GM12878 (cell line): ENCODE measurements around the gene YBX1. TPM values are rescaled to one million over a fixed set of nuclear protein-coding genes. Genes with fewer than 3 reads are reported as not detected.

Experiments used
- ATAC-seq: fragments of 200-7000 bp; cut with Tn5 transposase; 3 replicates; pipeline ENCODE4 v1.9.1; 2020; ENCODE audit warnings: mild to moderate bottlenecking, moderate library complexity
- BruUV-seq: library from RNA; stranded (reverse); fragments of 400-500 nt; replicated peaks from 2 replicates; lab custom pipeline; 2021; lab: Mats Ljungman, UMichigan
- CTCF ChIA-PET: fragments of 300-600 bp; sonication (Branson Sonifier 250); formaldehyde crosslinking; extraction: SDS; loops from one replicate; lab custom pipeline; 2021; ENCODE audit warnings: inconsistent platforms; lab: Yijun Ruan, JAX
- POLR2A ChIA-PET: fragments of 350-600 bp; formaldehyde crosslinking; extraction: SDS; loops from one replicate; lab custom pipeline; 2021; ENCODE audit warnings: inconsistent platforms; lab: Charles Lee
- RAD21 ChIA-PET: fragments of 300-600 bp; sonication (Branson Sonifier 250); formaldehyde crosslinking; loops from one replicate; lab custom pipeline; 2023; ENCODE audit warnings: antibody characterized with exemption; ENCODE audit not compliant: unreplicated experiment; lab: Charles Lee
- SMC1A ChIA-PET: fragments of 300-600 bp; sonication (Branson Sonifier 250); formaldehyde crosslinking; loops from one replicate; lab custom pipeline; 2023; ENCODE audit not compliant: unreplicated experiment, uncharacterized antibody; lab: Charles Lee
- DNase-seq: peaks from one replicate; pipeline ENCODE4 v3.0.0-alpha.2; 2011; ENCODE audit warnings: low read depth, low spot score
- FAIRE-seq: peaks from 3 replicates; lab custom pipeline; 2011; peaks lifted over from hg19 to GRCh38; lab: Jason Lieb, UNC
- H2AFZ ChIP-seq: 2 replicates; pipeline ENCODE4 v1.6.0; 2011; ENCODE audit warnings: low read depth, low read length, control low read depth; ENCODE audit not compliant: control insufficient read depth
- H3K27ac ChIP-seq: 2 replicates; pipeline ENCODE4 v1.5.1; 2011; ENCODE audit warnings: control low read depth; ENCODE audit not compliant: control insufficient read depth, insufficient read depth
- H3K27me3 ChIP-seq, 2 experiments: replicated peaks in 1 of 2; 2 replicates each; pipeline versions ENCODE4 v1.6.0 to v1.6.1; 2011; ENCODE audit warnings: low read length in 1 of 2; ENCODE audit not compliant: control insufficient read depth in 2 of 2, insufficient read depth in 2 of 2
- H3K36me3 ChIP-seq, 2 experiments: 2 replicates each; pipeline ENCODE4 v1.5.1; 2011; ENCODE audit warnings: low read length in 1 of 2; ENCODE audit not compliant: control insufficient read depth in 2 of 2, insufficient read depth in 2 of 2
- H3K4me1 ChIP-seq: 2 replicates; pipeline ENCODE4 v1.6.1; 2011; ENCODE audit warnings: mild to moderate bottlenecking, low read length, moderate library complexity, mixed read lengths; ENCODE audit not compliant: control insufficient read depth, insufficient read depth
- H3K4me2 ChIP-seq: 2 replicates; pipeline ENCODE4 v1.6.0; 2011; ENCODE audit warnings: control low read depth; ENCODE audit not compliant: control insufficient read depth, insufficient read depth
- H3K4me3 ChIP-seq: fragments of 200-600 bp; sonication (generic); 2 replicates; pipeline ENCODE4 v1.5.1; 2016
- H3K79me2 ChIP-seq: 2 replicates; pipeline ENCODE4 v1.6.0; 2011; ENCODE audit warnings: low read length; ENCODE audit not compliant: control insufficient read depth, insufficient read depth
- H3K9ac ChIP-seq: 2 replicates; pipeline ENCODE4 v1.8.0; 2011; ENCODE audit warnings: low read length, control low read depth, mixed read lengths; ENCODE audit not compliant: control insufficient read depth, insufficient read depth
- H3K9me3 ChIP-seq: replicated peaks from 3 replicates; pipeline ENCODE4 v1.5.1; 2011; ENCODE audit warnings: mild to moderate bottlenecking, low read length; ENCODE audit not compliant: control insufficient read depth, insufficient read depth
- H4K20me1 ChIP-seq: 2 replicates; pipeline ENCODE4 v1.6.0; 2011; ENCODE audit not compliant: control insufficient read depth, insufficient read depth
- MEF2A ChIP-seq: IDR thresholded peaks from 2 replicates; pipeline ENCODE4 v1.6.1; 2011; ENCODE audit warnings: low read depth, mild to moderate bottlenecking, low read length, moderate library complexity; ENCODE audit not compliant: insufficient read depth
- MTA2 ChIP-seq: fragments of 450-650 bp; IDR thresholded peaks from 2 replicates; pipeline ENCODE4 v1.6.1; 2016; ENCODE audit warnings: low read depth, mild to moderate bottlenecking, moderate library complexity
- RUNX3 ChIP-seq: IDR thresholded peaks from 2 replicates; pipeline ENCODE4 v1.6.1; 2012; ENCODE audit warnings: low read length, inconsistent platforms
- SMARCA5 ChIP-seq: fragments of 450-650 bp; IDR thresholded peaks from 2 replicates; pipeline ENCODE4 v1.6.1; 2017; ENCODE audit warnings: mild to moderate bottlenecking
- ZNF384 ChIP-seq: IDR thresholded peaks from 2 replicates; pipeline ENCODE4 v1.6.1; 2012; ENCODE audit warnings: low read depth, mild to moderate bottlenecking, low read length, improper control_type of control experiment, borderline replicate concordance
- ZSCAN29 ChIP-seq: fragments of 450-650 bp; IDR thresholded peaks from 2 replicates; pipeline ENCODE4 v1.6.1; 2017; ENCODE audit warnings: mild to moderate bottlenecking, moderate library complexity
- WGBS: methylation state at CpG from one replicate; pipeline ENCODE4 v1.1.6; 2016; ENCODE audit warnings: low lambda C conversion rate; ENCODE audit not compliant: insufficient replicate concordance, insufficient coverage; ENCODE audit errors: missing lambda C conversion rate; 5-methylcytosine and 5-hydroxymethylcytosine counted together
- in situ Hi-C: fragments of 300-500 bp; cut with MboI; formaldehyde crosslinking; loops from 9 replicates; pipeline ENCODE4 v1.14.3; 2018; ENCODE audit warnings: mixed read lengths
- intact Hi-C: fragments of 100-400 bp; cut with micrococcal nuclease; formaldehyde crosslinking; loops from one replicate; pipeline ENCODE4 v1.14.2; 2022; ENCODE audit not compliant: unreplicated experiment
- polyA plus RNA-seq, 11 experiments: library from polyadenylated mRNA; depleted of rRNA in 4 of 11; unstranded in 6 of 11; stranded (reverse) in 5 of 11; fragments of >200 nt; fragmentation: Nextera tagmentation in 4 of 11; fragmentation: Illumina TruSeq in 1 of 11; extraction: Ambion mirVana in 4 of 11; extraction: Trizol in 1 of 11; gene quantifications; 1 replicate in 1 of 11; 2 replicates in 10 of 11; pipeline versions ENCODE4 v1.2.1 to v1.2.3, GENCODE V29; 2011 to 2016; ENCODE audit warnings: inconsistent platforms in 2 of 11, missing spikeins in 2 of 11, low read depth in 1 of 11
- total RNA-seq, 4 experiments: library from RNA; depleted of rRNA in 3 of 4; stranded (reverse); fragments of >200 nt in 3 of 4; fragmentation: Illumina TruSeq in 1 of 4; extraction: Trizol in 1 of 4; gene quantifications; 2 replicates each; pipeline versions ENCODE4 v1.2.1 to v1.2.3, GENCODE V29; 2013 to 2021
- TF ChIP-seq, protein P1 (sequence below), 3 experiments: IDR thresholded peaks in 2 of 3; conservative IDR thresholded peaks in 1 of 3; 2 replicates each; pipeline ENCODE4 v1.5.1; 2011; ENCODE audit warnings: low read depth in 3 of 3, low read length in 3 of 3, mild to moderate bottlenecking in 3 of 3, control low read depth in 2 of 3, moderate library complexity in 2 of 3, inconsistent platforms in 1 of 3, mixed read lengths in 1 of 3; ENCODE audit not compliant: control insufficient read depth in 2 of 3, insufficient read depth in 1 of 3; ENCODE audit errors: extremely low read depth in 1 of 3
- TF ChIP-seq, protein P2 (sequence below): IDR thresholded peaks from 2 replicates; pipeline ENCODE4 v1.6.1; 2012; ENCODE audit warnings: low read depth, low read length, improper control_type of control experiment
- TF ChIP-seq, protein P3 (sequence below): fragments of 450-650 bp; formaldehyde crosslinking; IDR thresholded peaks from 2 replicates; pipeline ENCODE4 v1.4.0; 2022; ENCODE audit warnings: mild to moderate bottlenecking, moderate library complexity

YBX1 gene
- total and polyA plus RNA-seq, 10 of the 15 experiments (the other 5 are each of a cell fraction or from before 2014, with no cell fraction given), result 355 to 1,353 (median 858) TPM

DNA sequence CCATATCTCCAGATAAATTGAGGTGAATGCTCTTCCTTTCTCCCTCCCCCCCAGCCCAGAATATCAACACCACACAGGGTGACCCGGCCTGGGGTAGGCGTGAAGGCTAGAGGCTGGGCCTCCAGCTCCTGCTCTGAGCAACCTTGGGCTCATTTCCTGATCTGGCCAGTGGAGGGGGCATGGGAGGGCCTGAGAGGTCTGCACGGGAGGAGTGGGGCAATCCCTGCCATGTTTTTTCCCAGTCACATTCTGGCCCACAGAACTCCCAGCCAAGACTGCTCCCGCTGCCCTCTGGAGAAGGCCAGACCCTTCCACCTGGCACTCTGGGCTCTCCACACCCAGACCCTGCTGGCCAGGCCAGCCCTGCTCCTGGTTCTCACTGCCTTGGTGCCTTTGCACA lies 53.9 kb downstream of the YBX1 start:
- DNase-seq (no peak), ATAC-seq (peak; percentile 69), FAIRE-seq (no peak)
- TF ChIP-seq, protein P1, sequence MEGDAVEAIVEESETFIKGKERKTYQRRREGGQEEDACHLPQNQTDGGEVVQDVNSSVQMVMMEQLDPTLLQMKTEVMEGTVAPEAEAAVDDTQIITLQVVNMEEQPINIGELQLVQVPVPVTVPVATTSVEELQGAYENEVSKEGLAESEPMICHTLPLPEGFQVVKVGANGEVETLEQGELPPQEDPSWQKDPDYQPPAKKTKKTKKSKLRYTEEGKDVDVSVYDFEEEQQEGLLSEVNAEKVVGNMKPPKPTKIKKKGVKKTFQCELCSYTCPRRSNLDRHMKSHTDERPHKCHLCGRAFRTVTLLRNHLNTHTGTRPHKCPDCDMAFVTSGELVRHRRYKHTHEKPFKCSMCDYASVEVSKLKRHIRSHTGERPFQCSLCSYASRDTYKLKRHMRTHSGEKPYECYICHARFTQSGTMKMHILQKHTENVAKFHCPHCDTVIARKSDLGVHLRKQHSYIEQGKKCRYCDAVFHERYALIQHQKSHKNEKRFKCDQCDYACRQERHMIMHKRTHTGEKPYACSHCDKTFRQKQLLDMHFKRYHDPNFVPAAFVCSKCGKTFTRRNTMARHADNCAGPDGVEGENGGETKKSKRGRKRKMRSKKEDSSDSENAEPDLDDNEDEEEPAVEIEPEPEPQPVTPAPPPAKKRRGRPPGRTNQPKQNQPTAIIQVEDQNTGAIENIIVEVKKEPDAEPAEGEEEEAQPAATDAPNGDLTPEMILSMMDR (IDR thresholded peaks at IDR 0.05 in 2 of 3, conservative IDR thresholded peaks at IDR 0.05 in 1 of 3; ENCODE audit: control insufficient read depth in 2 of 3, extremely low read depth in 1 of 3, insufficient read depth in 1 of 3, low read depth in 3 of 3, low read length in 3 of 3), result peak in 2 of 3 experiments; percentile 7 to 40; a peak in 1 of 6 replicates
- TF ChIP-seq ZSCAN29, result no peak
- intact Hi-C loops, result no loop called here
- H3K27me3 ChIP-seq, result no peaks in the 10 kb centered on the region
- H3K4me1 ChIP-seq, result peaks cover 11% of the 10 kb centered on the region
- H3K9ac ChIP-seq, result no peak overlapping the region
- in situ Hi-C loops, result loop anchor here (10.0 kb wide), 1 partner anchor 141 kb away; no protein-coding TSS in a partner anchor
- no peaks in the 10 kb centered on the region for H3K36me3 ChIP-seq
- H3K4me3 ChIP-seq, result no peak overlapping the region
- no TSS peak for BruUV-seq
- no peak overlapping the region for H2AFZ ChIP-seq
- SMC1A ChIA-PET, result no interaction called here
- no peak overlapping the region for H3K27ac ChIP-seq
- H3K79me2 ChIP-seq, result no peaks in the 10 kb centered on the region
- H3K4me2 ChIP-seq, result no peak overlapping the region
- no peaks in the 10 kb centered on the region for H3K9me3 ChIP-seq
- H4K20me1 ChIP-seq, result no peaks in the 10 kb centered on the region
- RAD21 ChIA-PET, result no interaction called here
- 50% methylated on average over 2 of the region's 4 CpGs for WGBS
- POLR2A ChIA-PET, result no interaction called here
- CTCF ChIA-PET, result no interaction called here

DNA sequence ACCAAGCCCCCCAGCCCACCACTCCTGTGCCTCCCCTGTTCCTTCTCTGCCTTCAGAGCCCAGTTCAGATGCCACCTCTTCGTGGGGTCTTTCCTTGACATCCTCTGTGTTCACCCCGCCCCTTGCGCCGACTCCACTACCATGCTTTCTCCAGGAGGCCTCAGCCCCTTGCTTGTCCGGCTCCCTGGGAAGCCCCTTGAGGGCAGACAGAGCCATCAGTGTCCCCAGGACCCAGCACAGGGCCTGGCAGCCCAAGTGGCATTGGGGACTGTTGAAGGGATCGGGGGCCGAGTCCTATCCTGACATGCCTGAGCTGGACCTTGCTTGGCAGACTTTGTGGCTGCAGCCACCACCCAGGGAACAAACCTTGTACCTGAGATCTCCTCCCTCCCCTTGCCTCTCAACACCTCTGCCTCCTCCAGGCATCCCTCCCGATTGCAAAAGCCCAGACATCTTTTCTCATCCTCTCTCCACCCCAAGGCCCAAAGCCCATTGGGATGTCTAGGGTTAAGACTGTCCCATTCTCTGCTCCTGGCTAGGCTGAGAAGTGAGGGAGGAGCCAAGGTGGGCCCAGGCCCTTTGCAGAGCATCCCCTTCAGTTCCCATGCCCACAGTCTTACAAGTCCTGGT lies 54.5 kb downstream of the YBX1 start:
- no peak overlapping the region for H3K4me3 ChIP-seq
- ATAC-seq, result peak; percentile 17; the same call in 1 of the 3 replicates
- H2AFZ ChIP-seq, result no peak overlapping the region; the same call in 1 of the 2 replicates
- no peaks in the 10 kb centered on the region for H4K20me1 ChIP-seq
- no peaks in the 10 kb centered on the region for H3K36me3 ChIP-seq
- ChIA-PET RAD21 (no interaction called here), CTCF (interaction anchor here (0.9 to 1.0 kb wide), 2 partner anchors 44 to 57 kb away, joined by 3 to 5 read pairs; no protein-coding TSS in a partner anchor), SMC1A (interaction anchor here (0.8 kb wide), 1 partner anchor 30 kb away, joined by 3 read pairs; the partner anchor contains the start of genes C1orf50 and P3H1), POLR2A (no interaction called here)
- no TSS peak for BruUV-seq
- WGBS, result 69% methylated on average over 8 of the region's 8 CpGs
- DNase-seq, result no peak
- no peaks in the 10 kb centered on the region for H3K27me3 ChIP-seq
- H3K4me1 ChIP-seq, result peaks cover 11% of the 10 kb centered on the region
- no peak overlapping the region for H3K4me2 ChIP-seq
- H3K79me2 ChIP-seq, result no peaks in the 10 kb centered on the region
- intact Hi-C loops (no loop called here), in situ Hi-C loops (loop anchor here (10.0 kb wide), 1 partner anchor 142 kb away; no protein-coding TSS in a partner anchor)
- no peak for FAIRE-seq
- no peak overlapping the region for H3K27ac ChIP-seq
- H3K9ac ChIP-seq, result no peak overlapping the region
- no peaks in the 10 kb centered on the region for H3K9me3 ChIP-seq
- TF ChIP-seq ZNF384 (no peak), RUNX3 (no peak), MTA2 (no peak), SMARCA5 (no peak), MEF2A (no peak)
- TF ChIP-seq, protein P2, sequence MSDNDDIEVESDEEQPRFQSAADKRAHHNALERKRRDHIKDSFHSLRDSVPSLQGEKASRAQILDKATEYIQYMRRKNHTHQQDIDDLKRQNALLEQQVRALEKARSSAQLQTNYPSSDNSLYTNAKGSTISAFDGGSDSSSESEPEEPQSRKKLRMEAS, result no peak
- TF ChIP-seq, protein P3, sequence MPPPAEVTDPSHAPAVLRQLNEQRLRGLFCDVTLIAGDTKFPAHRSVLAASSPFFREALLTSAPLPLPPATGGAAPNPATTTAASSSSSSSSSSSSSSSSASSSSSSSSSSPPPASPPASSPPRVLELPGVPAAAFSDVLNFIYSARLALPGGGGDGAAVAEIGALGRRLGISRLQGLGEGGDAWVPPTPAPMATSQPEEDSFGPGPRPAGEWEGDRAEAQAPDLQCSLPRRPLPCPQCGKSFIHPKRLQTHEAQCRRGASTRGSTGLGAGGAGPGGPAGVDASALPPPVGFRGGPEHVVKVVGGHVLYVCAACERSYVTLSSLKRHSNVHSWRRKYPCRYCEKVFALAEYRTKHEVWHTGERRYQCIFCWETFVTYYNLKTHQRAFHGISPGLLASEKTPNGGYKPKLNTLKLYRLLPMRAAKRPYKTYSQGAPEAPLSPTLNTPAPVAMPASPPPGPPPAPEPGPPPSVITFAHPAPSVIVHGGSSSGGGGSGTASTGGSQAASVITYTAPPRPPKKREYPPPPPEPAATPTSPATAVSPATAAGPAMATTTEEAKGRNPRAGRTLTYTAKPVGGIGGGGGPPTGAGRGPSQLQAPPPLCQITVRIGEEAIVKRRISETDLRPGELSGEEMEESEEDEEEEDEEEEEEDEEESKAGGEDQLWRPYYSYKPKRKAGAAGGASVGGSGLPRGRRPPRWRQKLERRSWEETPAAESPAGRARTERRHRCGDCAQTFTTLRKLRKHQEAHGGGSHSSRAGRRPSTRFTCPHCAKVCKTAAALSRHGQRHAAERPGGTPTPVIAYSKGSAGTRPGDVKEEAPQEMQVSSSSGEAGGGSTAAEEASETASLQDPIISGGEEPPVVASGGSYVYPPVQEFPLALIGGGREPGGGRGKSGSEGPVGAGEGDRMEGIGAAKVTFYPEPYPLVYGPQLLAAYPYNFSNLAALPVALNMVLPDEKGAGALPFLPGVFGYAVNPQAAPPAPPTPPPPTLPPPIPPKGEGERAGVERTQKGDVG (CRISPR knock-in tag), result no peak
